Astrocyte (in vitro differentiated cells and primary cell): ENCODE results near the gene MDN1. TPM values are rescaled to one million over a fixed set of nuclear protein-coding genes. Genes with fewer than 3 reads are reported as not detected.

Source experiments
- DNase-seq: peaks from one replicate; pipeline ENCODE4 v3.0.0-alpha.2; 2010; ENCODE audit warnings: low read depth
- FAIRE-seq: peaks from 2 replicates; lab custom pipeline; 2011; peaks lifted over from hg19 to GRCh38; lab: Jason Lieb, UNC
- H2AFZ ChIP-seq: 2 replicates; pipeline ENCODE4 v1.6.0; 2012; ENCODE audit warnings: low read depth, low read length, inconsistent platforms
- H3K27ac ChIP-seq: 2 replicates; pipeline ENCODE4 v1.5.1; 2011; ENCODE audit warnings: low read depth, low read length, inconsistent platforms
- H3K27me3 ChIP-seq: 2 replicates; pipeline ENCODE4 v1.6.0; 2011; ENCODE audit warnings: low read length, inconsistent platforms; ENCODE audit not compliant: insufficient read depth
- H3K36me3 ChIP-seq: 2 replicates; pipeline ENCODE4 v1.5.1; 2011; ENCODE audit warnings: low read length, inconsistent platforms; ENCODE audit not compliant: insufficient read depth
- H3K4me1 ChIP-seq: 2 replicates; pipeline ENCODE4 v1.5.1; 2011; ENCODE audit warnings: low read length, inconsistent platforms; ENCODE audit not compliant: insufficient read depth
- H3K4me2 ChIP-seq: 2 replicates; pipeline ENCODE4 v1.6.0; 2012; ENCODE audit warnings: low read length, inconsistent platforms
- H3K4me3 ChIP-seq: 2 replicates; pipeline ENCODE4 v1.5.1; 2011; ENCODE audit warnings: low read depth, mild to moderate bottlenecking, low read length, inconsistent platforms; ENCODE audit not compliant: insufficient read depth
- H3K79me2 ChIP-seq: 2 replicates; pipeline ENCODE4 v1.6.0; 2012; ENCODE audit warnings: mild to moderate bottlenecking, low read length, inconsistent platforms; ENCODE audit not compliant: insufficient read depth
- H3K9ac ChIP-seq: 2 replicates; pipeline ENCODE4 v1.6.0; 2012; ENCODE audit warnings: mild to moderate bottlenecking, low read length, inconsistent platforms
- H3K9me3 ChIP-seq: 2 replicates; pipeline ENCODE4 v1.5.1; 2012; ENCODE audit warnings: low read depth, mild to moderate bottlenecking, low read length, inconsistent platforms; ENCODE audit not compliant: insufficient read depth
- H4K20me1 ChIP-seq: 2 replicates; pipeline ENCODE4 v1.6.0; 2012; ENCODE audit warnings: low read length, inconsistent platforms; ENCODE audit not compliant: insufficient read depth
- H3K27ac Mint-ChIP-seq: one replicate; pipeline ENCODE4 v1.8.0; 2021; ENCODE audit warnings: mild to moderate bottlenecking, mixed read lengths; ENCODE audit not compliant: unreplicated experiment
- H3K27me3 Mint-ChIP-seq: one replicate; pipeline ENCODE4 v1.8.0; 2021; ENCODE audit warnings: low read depth, mixed read lengths; ENCODE audit not compliant: unreplicated experiment
- H3K36me3 Mint-ChIP-seq: one replicate; pipeline ENCODE4 v1.8.0; 2021; ENCODE audit warnings: low read depth, mixed read lengths; ENCODE audit not compliant: unreplicated experiment
- H3K4me1 Mint-ChIP-seq: one replicate; pipeline ENCODE4 v1.8.0; 2021; ENCODE audit warnings: low read depth, mixed read lengths; ENCODE audit not compliant: unreplicated experiment
- H3K4me3 Mint-ChIP-seq: one replicate; pipeline ENCODE4 v1.8.0; 2021; ENCODE audit warnings: mild to moderate bottlenecking, moderate library complexity, mixed read lengths; ENCODE audit not compliant: unreplicated experiment
- H3K9me3 Mint-ChIP-seq: one replicate; pipeline ENCODE4 v1.8.0; 2021; ENCODE audit warnings: mild to moderate bottlenecking, mixed read lengths; ENCODE audit not compliant: unreplicated experiment
- CTCF ChIP-seq: IDR thresholded peaks from 2 replicates; pipeline ENCODE4 v1.5.1; 2011; ENCODE audit warnings: low read depth, mild to moderate bottlenecking, inconsistent platforms, low read length, moderate library complexity; ENCODE audit not compliant: insufficient read depth
- EZH2 ChIP-seq: IDR thresholded peaks from 2 replicates; pipeline ENCODE4 v1.6.1; 2012; ENCODE audit warnings: mild to moderate bottlenecking, low read length, inconsistent platforms; ENCODE audit not compliant: insufficient read depth
- total RNA-seq: library from RNA; stranded (reverse); gene quantifications from 2 replicates; pipeline ENCODE4 v1.2.1, GENCODE V29; 2021

Gene MDN1
- total RNA-seq, 1 donor from 2014 or later = 35.7 TPM

- Histone ChIP-seq H3K9ac (no peak overlapping the region), H2AFZ (no peak overlapping the region), H3K9me3 (no peaks in the 10 kb centered on the region), H3K4me1 (no peaks in the 10 kb centered on the region), H4K20me1 (no peaks in the 10 kb centered on the region), H3K27ac (no peak overlapping the region), H3K4me3 (no peak overlapping the region), H3K79me2 (no peaks in the 10 kb centered on the region), H3K36me3 (peaks cover 61% of the 10 kb centered on the region), H3K27me3 (no peaks in the 10 kb centered on the region), H3K4me2 (no peak overlapping the region)
- no peaks in the 10 kb centered on the region for H3K9me3 Mint-ChIP-seq
- H3K36me3 Mint-ChIP-seq = peaks cover 20% of the 10 kb centered on the region
- no peak overlapping the region for H3K27ac Mint-ChIP-seq
- H3K27me3 Mint-ChIP-seq = no peaks in the 10 kb centered on the region
- no peak for DNase-seq
- TF ChIP-seq CTCF (no peak), EZH2 (no peak)
- no peak overlapping the region for H3K4me3 Mint-ChIP-seq
- no peak for FAIRE-seq
- no peaks in the 10 kb centered on the region for H3K4me1 Mint-ChIP-seq
Measured at GRCh38 chr6:89727501-89727900, 92.1 kb downstream of the MDN1 start.

GRCh38 chr6:89724981-89725380 lies 94.6 kb downstream of the MDN1 start:
- Histone ChIP-seq H3K4me3 (no peak overlapping the region), H3K36me3 (peaks cover 51% of the 10 kb centered on the region), H3K4me2 (no peak overlapping the region), H3K9ac (no peak overlapping the region), H4K20me1 (no peaks in the 10 kb centered on the region), H3K27ac (no peak overlapping the region), H3K27me3 (no peaks in the 10 kb centered on the region), H3K9me3 (no peaks in the 10 kb centered on the region), H3K79me2 (no peaks in the 10 kb centered on the region), H2AFZ (no peak overlapping the region), H3K4me1 (no peaks in the 10 kb centered on the region)
- Mint-ChIP-seq H3K27me3 (no peaks in the 10 kb centered on the region), H3K36me3 (peaks cover 16% of the 10 kb centered on the region), H3K27ac (no peak overlapping the region), H3K4me1 (no peaks in the 10 kb centered on the region), H3K4me3 (no peak overlapping the region), H3K9me3 (no peaks in the 10 kb centered on the region)
- DNase-seq (no peak), FAIRE-seq (no peak)
- TF ChIP-seq EZH2 (no peak), CTCF (no peak)

- Mint-ChIP-seq H3K27ac (no peak overlapping the region), H3K9me3 (no peaks in the 10 kb centered on the region), H3K27me3 (no peaks in the 10 kb centered on the region), H3K36me3 (peaks cover 19% of the 10 kb centered on the region), H3K4me3 (no peak overlapping the region), H3K4me1 (no peaks in the 10 kb centered on the region)
- Histone ChIP-seq H3K4me3 (no peak overlapping the region), H4K20me1 (no peaks in the 10 kb centered on the region), H3K4me1 (no peaks in the 10 kb centered on the region), H2AFZ (no peak overlapping the region), H3K27ac (no peak overlapping the region), H3K79me2 (no peaks in the 10 kb centered on the region), H3K36me3 (peaks cover 49% of the 10 kb centered on the region), H3K27me3 (no peaks in the 10 kb centered on the region), H3K9ac (no peak overlapping the region), H3K4me2 (no peak overlapping the region), H3K9me3 (no peaks in the 10 kb centered on the region)
- TF ChIP-seq CTCF (no peak), EZH2 (no peak)
- DNase-seq = no peak
- no peak for FAIRE-seq
Measured at GRCh38 chr6:89723046-89723445, 96.5 kb downstream of the MDN1 start.
